Lung (tissue), 12 donors: ENCODE data around the gene CFL2. TPM values are rescaled to one million over a fixed set of nuclear protein-coding genes. Genes with fewer than 3 reads are reported as not detected.

ENCODE experiments used
- ATAC-seq: fragments of 200-7000 bp; cut with Tn5 transposase; one replicate; pipeline ENCODE4 v1.9.1; 2020; ENCODE audit warnings: moderate number of reproducible peaks; ENCODE audit not compliant: insufficient read depth, low FRiP score
- DNase-seq, 3 donors: peaks; one replicate each; pipeline ENCODE4 v3.0.0-alpha.2; 2013 to 2017
- H3K27ac ChIP-seq, 2 donors: one replicate each; pipeline ENCODE4 v1.5.1; 2013; ENCODE audit warnings: mild to moderate bottlenecking in 2 of 2, moderate library complexity in 2 of 2, control low read depth in 1 of 2, inconsistent platforms in 1 of 2, low read depth in 1 of 2, low read length in 1 of 2
- H3K27me3 ChIP-seq, 3 donors: one replicate each; pipeline ENCODE4 v1.5.1; 2013; ENCODE audit warnings: low read length in 2 of 3; ENCODE audit not compliant: control insufficient read depth in 3 of 3, insufficient read depth in 3 of 3
- H3K36me3 ChIP-seq, 4 donors: one replicate each; pipeline ENCODE4 v1.5.1; 2013; ENCODE audit warnings: low read length in 4 of 4, mild to moderate bottlenecking in 1 of 4, moderate library complexity in 1 of 4; ENCODE audit not compliant: control insufficient read depth in 4 of 4, insufficient read depth in 4 of 4
- H3K4me1 ChIP-seq, 5 donors: one replicate each; pipeline ENCODE4 v1.5.1; 2013; ENCODE audit warnings: low read length in 5 of 5, mild to moderate bottlenecking in 2 of 5, moderate library complexity in 1 of 5; ENCODE audit not compliant: control insufficient read depth in 5 of 5, insufficient read depth in 5 of 5
- H3K4me3 ChIP-seq: one replicate; pipeline ENCODE4 v1.5.1; 2013; ENCODE audit warnings: mild to moderate bottlenecking, control low read depth, moderate library complexity
- H3K9ac ChIP-seq, 2 donors: one replicate each; pipeline ENCODE4 v1.5.1; 2013; ENCODE audit warnings: low read length in 2 of 2, control low read depth in 1 of 2; ENCODE audit not compliant: insufficient read depth in 1 of 2
- H3K9me3 ChIP-seq, 4 donors: one replicate each; pipeline ENCODE4 v1.5.1; 2013; ENCODE audit warnings: low read length in 3 of 4, mild to moderate bottlenecking in 1 of 4, moderate library complexity in 1 of 4; ENCODE audit not compliant: control insufficient read depth in 4 of 4, insufficient read depth in 3 of 4
- CTCF ChIP-seq: IDR thresholded peaks from 2 replicates; pipeline ENCODE4 v1.5.1; 2012; ENCODE audit warnings: mild to moderate bottlenecking; ENCODE audit errors: control extremely low read depth, extremely low read depth
- WGBS, 2 donors: extraction: QIAGEN DNeasy Blood & Tissue Kit; methylation state at CpG; one replicate each; pipeline ENCODE4 v1.1.7; 2013; 5-methylcytosine and 5-hydroxymethylcytosine counted together
- polyA plus RNA-seq, 2 donors: library from polyadenylated mRNA; stranded (reverse); fragments of 200-250 nt; gene quantifications; one replicate each; pipeline ENCODE4 v1.2.1, GENCODE V29; 2013
- total RNA-seq, 2 donors: library from RNA; depleted of rRNA in 1 of 2; stranded (reverse); fragments of >200 nt in 1 of 2; gene quantifications; one replicate each; pipeline ENCODE4 v1.2.1, GENCODE V29; 2014 to 2021
- donor health status: control.
- donor health status: control.
- donor health status: Bipolar disorder and iron deficiency.
- donor health status: healthy.
- donor health status: DM: yes; HTN: yes; CAD: no.

CFL2 gene
- total and polyA plus RNA-seq, 4 donors = 17.1 to 77.8 (median 33.7) TPM

- H3K4me3 ChIP-seq = no peak overlapping the region
- H3K36me3 ChIP-seq = no peaks in the 10 kb centered on the region
- 85 to 87% methylated on average over 7 of the region's 7 CpGs for WGBS, 2 donors
- H3K9ac ChIP-seq = no peak overlapping the region
- DNase-seq (no peak), ATAC-seq (no peak)
- H3K9me3 ChIP-seq = no peaks in the 10 kb centered on the region
- no peak for TF ChIP-seq CTCF
- H3K27me3 ChIP-seq = no peaks in the 10 kb centered on the region
- H3K4me1 ChIP-seq = no peaks in the 10 kb centered on the region
- no peak overlapping the region for H3K27ac ChIP-seq
Measured at GRCh38 chr14:34676516-34677211, 37.7 kb downstream of the CFL2 start.

GRCh38 chr14:34673702-34674101 is 40.7 kb downstream of the CFL2 start:
- Histone ChIP-seq H3K4me3 (no peak overlapping the region), H3K9ac (no peak overlapping the region), H3K4me1 (no peaks in the 10 kb centered on the region), H3K27ac (no peak overlapping the region), H3K36me3 (no peaks in the 10 kb centered on the region), H3K27me3 (no peaks in the 10 kb centered on the region), H3K9me3 (no peaks in the 10 kb centered on the region)
- TF ChIP-seq CTCF = no peak
- 86 to 90% methylated on average over 1 of the region's 1 CpG for WGBS, 2 donors
- ATAC-seq (no peak), DNase-seq (no peak)

GRCh38 chr14:34671716-34672115 is 42.7 kb downstream of the CFL2 start:
- no peak for DNase-seq
- Histone ChIP-seq H3K4me3 (no peak overlapping the region), H3K9ac (no peak overlapping the region), H3K27ac (no peak overlapping the region), H3K27me3 (no peaks in the 10 kb centered on the region), H3K9me3 (no peaks in the 10 kb centered on the region), H3K36me3 (no peaks in the 10 kb centered on the region), H3K4me1 (no peaks in the 10 kb centered on the region)
- no peak for ATAC-seq
- TF ChIP-seq CTCF = no peak
- WGBS, 2 donors = 67 to 69% methylated on average over 6 of the region's 6 CpGs

- WGBS, 2 donors = 50 to 72% methylated on average over 2 of the region's 2 CpGs
- H3K36me3 ChIP-seq = no peaks in the 10 kb centered on the region
- H3K27me3 ChIP-seq = no peaks in the 10 kb centered on the region
- no peak overlapping the region for H3K27ac ChIP-seq
- DNase-seq (no peak), ATAC-seq (no peak)
- H3K4me1 ChIP-seq = peaks cover 0 to 7% (median 0%) of the 10 kb centered on the region in 5 donors
- no peaks in the 10 kb centered on the region for H3K9me3 ChIP-seq
- H3K9ac ChIP-seq = no peak overlapping the region
- H3K4me3 ChIP-seq = no peak overlapping the region
- TF ChIP-seq CTCF = no peak
Measured at GRCh38 chr14:34668111-34668510, 46.3 kb downstream of the CFL2 start.
